Breast epithelium (tissue), 3 donors: Measurements from ENCODE around the gene FHIT.

ENCODE experiments used
- CTCF ChIP-seq, 3 donors: fragments of 450-650 bp; IDR thresholded peaks; one replicate each; pipeline ENCODE4 v1.5.1; 2016 to 2017; ENCODE audit warnings: antibody characterized with exemption in 3 of 3, mild to moderate bottlenecking in 3 of 3, moderate library complexity in 3 of 3
- POLR2A ChIP-seq: fragments of 450-650 bp; IDR thresholded peaks from one replicate; pipeline ENCODE4 v1.6.1; 2016; ENCODE audit warnings: antibody characterized with exemption, mild to moderate bottlenecking, moderate library complexity
- POLR2AphosphoS5 ChIP-seq, 3 donors: sonication (generic); formaldehyde crosslinking; IDR thresholded peaks; one replicate each; pipeline ENCODE4 v1.6.1; 2017; ENCODE audit warnings: antibody characterized with exemption in 3 of 3

- TF ChIP-seq CTCF (IDR thresholded peaks at IDR 0.05) (no peak), POLR2A (no peak), POLR2AphosphoS5 (IDR thresholded peaks at IDR 0.05) (no peak)
These were observed 1442.2 kb downstream of the FHIT start for GRCh38 chr3:59809016-59809415.
